ENCODE data around the gene ADAMTS19. TPM values are rescaled to one million over a fixed set of nuclear protein-coding genes. Genes with fewer than 3 reads are reported as not detected.
A peak's percentile ranks its signal among the peaks of the same experiment; 100 is the strongest.

Gene ADAMTS19
- total and polyA plus RNA-seq, 11 donors: 0.16 to 1.2 (median 0.53) TPM; not detected in 3

- Histone ChIP-seq H3K27ac (peak overlapping the region in 3 of 12 donors; percentile 22 to 54 (median 36)), H3K36me3 (no peaks in the 10 kb centered on the region), H3K9me3 (no peaks in the 10 kb centered on the region), H3K4me3 (no peak overlapping the region), H3K4me1 (no peaks in the 10 kb centered on the region), H3K27me3 (no peaks in the 10 kb centered on the region)
- ATAC-seq (peak; percentile 61 to 93 (median 82)), DNase-seq (peak in 3 of 5 donors; percentile 22 to 33 (median 26))
- TF ChIP-seq CTCF (IDR thresholded peaks at IDR 0.05) (no peak), POLR2A (IDR thresholded peaks at IDR 0.05) (no peak)
- intact Hi-C loops (cut with DNase I): no loop called here
These were observed 36.3 kb downstream of the ADAMTS19 start for GRCh38 chr5:129496421-129496820.

DNA sequence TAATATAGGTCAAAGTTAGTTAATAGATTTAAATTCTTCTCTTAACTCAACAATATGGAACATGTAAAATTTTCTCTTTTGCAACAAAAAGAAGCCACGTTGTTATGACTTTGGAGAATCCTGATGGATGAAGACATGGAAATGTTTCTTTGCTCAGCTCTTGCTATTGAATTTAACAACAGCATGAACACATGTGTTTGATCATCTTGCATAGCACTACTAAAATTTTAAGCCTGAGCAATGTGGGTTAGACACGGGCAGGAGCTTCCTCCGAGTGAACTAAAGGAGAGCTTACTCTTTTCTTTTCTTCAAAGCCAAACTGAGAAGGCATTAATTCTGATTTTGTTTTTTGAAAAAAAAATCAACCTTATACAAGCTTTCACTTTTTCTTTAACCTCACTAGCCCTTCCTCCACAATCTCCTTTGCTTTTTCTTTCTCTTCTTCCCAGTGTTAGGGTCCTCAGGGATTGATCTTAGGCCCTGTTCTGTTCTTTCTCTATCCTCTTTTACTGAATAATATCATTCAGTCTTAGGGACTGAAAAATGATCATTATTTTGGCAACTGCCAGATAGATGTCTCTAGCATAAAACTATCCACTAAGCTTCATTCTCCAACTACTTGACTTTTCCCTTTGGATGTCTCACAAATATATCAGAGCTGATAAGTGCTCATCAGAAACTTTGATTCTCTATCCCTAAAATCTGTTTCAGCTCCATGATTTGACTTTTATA lies 36.9 kb downstream of the ADAMTS19 start:
- H3K27ac ChIP-seq: peak overlapping the region in 3 of 12 donors; percentile 22 to 54 (median 36)
- TF ChIP-seq POLR2A (IDR thresholded peaks at IDR 0.05) (no peak), CTCF (IDR thresholded peaks at IDR 0.05) (no peak)
- ATAC-seq (peak in 3 of 4 donors; percentile 34 to 59 (median 37)), DNase-seq (no peak)
- no peaks in the 10 kb centered on the region for H3K36me3 ChIP-seq
- WGBS, 4 donors: 64 to 74% (median 66%) methylated on average over 3 of the region's 3 CpGs
- no peaks in the 10 kb centered on the region for H3K9me3 ChIP-seq
- H3K27me3 ChIP-seq: no peaks in the 10 kb centered on the region
- intact Hi-C loops (cut with DNase I): no loop called here
- no peaks in the 10 kb centered on the region for H3K4me1 ChIP-seq
- no peak overlapping the region for H3K4me3 ChIP-seq

DNA sequence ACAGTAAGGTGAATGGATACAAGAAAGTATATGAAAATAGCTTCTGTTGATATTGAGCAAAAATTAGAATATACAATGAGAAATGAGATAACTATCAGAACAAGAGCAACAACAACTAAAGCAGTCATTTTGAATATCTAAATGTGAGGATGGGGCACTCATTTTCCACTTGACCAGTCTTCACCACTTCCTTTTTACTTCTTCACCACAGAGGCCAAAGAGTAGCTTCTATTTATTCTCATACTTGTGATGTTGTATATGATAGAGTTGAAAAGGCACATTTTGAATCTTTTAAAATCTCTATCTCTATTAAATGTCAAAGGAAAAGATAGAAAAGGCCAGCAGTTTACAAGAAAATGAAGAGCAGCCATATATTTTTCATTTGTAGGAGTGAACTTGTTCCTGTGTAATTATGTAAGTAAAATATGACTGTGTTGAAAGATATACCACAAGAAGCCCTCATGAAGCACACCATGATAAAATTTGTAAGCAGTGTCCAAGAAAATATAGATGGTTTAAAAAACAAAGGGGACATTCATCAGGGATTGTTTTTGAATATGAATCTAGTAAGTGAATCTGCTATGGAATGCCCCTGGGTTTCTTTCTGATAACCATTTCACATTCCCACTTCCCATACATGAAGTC lies 39.2 kb downstream of the ADAMTS19 start:
- Histone ChIP-seq H3K9me3 (no peaks in the 10 kb centered on the region), H3K36me3 (no peaks in the 10 kb centered on the region), H3K27me3 (no peaks in the 10 kb centered on the region), H3K4me1 (no peaks in the 10 kb centered on the region), H3K4me3 (no peak overlapping the region), H3K27ac (no peak overlapping the region)
- TF ChIP-seq POLR2A (IDR thresholded peaks at IDR 0.05): no peak
- no peak for TF ChIP-seq CTCF (IDR thresholded peaks at IDR 0.05)
- no peak for DNase-seq
- ATAC-seq: no peak
- intact Hi-C loops (cut with DNase I): loop anchor here in 1 of 10 donors (2.0 kb wide), 1 partner anchor 45 kb away; no protein-coding TSS in a partner anchor

GRCh38 chr5:129500101-129500500 lies 40.0 kb downstream of the ADAMTS19 start:
- DNase-seq: no peak
- H3K4me1 ChIP-seq: no peaks in the 10 kb centered on the region
- no peak overlapping the region for H3K27ac ChIP-seq
- WGBS, 4 donors: 85 to 94% (median 89%) methylated on average over 3 of the region's 3 CpGs
- H3K4me3 ChIP-seq: no peak overlapping the region
- no peaks in the 10 kb centered on the region for H3K27me3 ChIP-seq
- intact Hi-C loops (cut with DNase I): no loop called here
- H3K9me3 ChIP-seq: no peaks in the 10 kb centered on the region
- TF ChIP-seq CTCF (IDR thresholded peaks at IDR 0.05) (no peak), POLR2A (IDR thresholded peaks at IDR 0.05) (no peak)
- H3K36me3 ChIP-seq: no peaks in the 10 kb centered on the region
- no peak for ATAC-seq

Measured in heart left ventricle (tissue), 16 donors.